CMK (cell line): ENCODE results near the gene MRPL4.
A peak's percentile ranks its signal among the peaks of the same experiment; 100 is the strongest.

ENCODE experiments used
- DNase-seq: peaks from one replicate; pipeline ENCODE4 v3.0.0-alpha.2; 2010; ENCODE audit warnings: low read depth

Gene MRPL4

GRCh38 chr19:10251792-10252694 is at the start of gene MRPL4:
MRPL4 (plus strand) TSS chr19:10252214; CDS start chr19:10252254, 40 bp downstream.
- peak; percentile 97 for DNase-seq

GRCh38 chr19:10203686-10204085 is 48.3 kb upstream of the MRPL4 start:
- no peak for DNase-seq

- DNase-seq, result no peak
These were observed 46.4 kb upstream of the MRPL4 start for GRCh38 chr19:10205636-10206035.

- DNase-seq, result no peak
These were observed 45.7 kb upstream of the MRPL4 start for GRCh38 chr19:10206226-10206885.

- DNase-seq, result no peak
These were observed 45.0 kb upstream of the MRPL4 start for GRCh38 chr19:10207026-10207425.

GRCh38 chr19:10209315-10209714 is 42.7 kb upstream of the MRPL4 start:
- DNase-seq, result no peak

GRCh38 chr19:10211061-10211460 is 41.0 kb upstream of the MRPL4 start:
- DNase-seq, result no peak

- DNase-seq, result no peak
These were observed 40.3 kb upstream of the MRPL4 start for GRCh38 chr19:10211691-10212090.

GRCh38 chr19:10214784-10215183 is 37.2 kb upstream of the MRPL4 start:
- no peak for DNase-seq

- no peak for DNase-seq
These were observed 34.9 kb upstream of the MRPL4 start for GRCh38 chr19:10217085-10217484.

GRCh38 chr19:10219678-10220077 is 32.3 kb upstream of the MRPL4 start:
- DNase-seq, result no peak

GRCh38 chr19:10220695-10221094 is 31.3 kb upstream of the MRPL4 start:
- no peak for DNase-seq

- DNase-seq, result no peak
These were observed 29.7 kb upstream of the MRPL4 start for GRCh38 chr19:10222201-10222890.

GRCh38 chr19:10223488-10224213 is 28.4 kb upstream of the MRPL4 start:
- no peak for DNase-seq

- DNase-seq, result no peak
These were observed 27.7 kb upstream of the MRPL4 start for GRCh38 chr19:10224337-10224736.

GRCh38 chr19:10226021-10226375 is 26.0 kb upstream of the MRPL4 start:
- DNase-seq, result no peak

- no peak for DNase-seq
These were observed 25.5 kb upstream of the MRPL4 start for GRCh38 chr19:10226376-10227025.

GRCh38 chr19:10227026-10227971 is 24.7 kb upstream of the MRPL4 start:
- DNase-seq, result no peak

GRCh38 chr19:10228393-10228792 is 23.6 kb upstream of the MRPL4 start:
- no peak for DNase-seq

- no peak for DNase-seq
These were observed 23.1 kb upstream of the MRPL4 start for GRCh38 chr19:10228920-10229319.
